HTR-8/SVneo (cell line): ENCODE data around the gene FADS3.

Source experiments
- DNase-seq: peaks from one replicate; pipeline ENCODE4 v3.0.0; 2011; ENCODE audit warnings: low spot score, mixed read lengths; ENCODE audit not compliant: insufficient read length
- FAIRE-seq: peaks from 2 replicates; lab custom pipeline; 2011; peaks lifted over from hg19 to GRCh38; lab: Jason Lieb, UNC

The FADS3 gene

DNA sequence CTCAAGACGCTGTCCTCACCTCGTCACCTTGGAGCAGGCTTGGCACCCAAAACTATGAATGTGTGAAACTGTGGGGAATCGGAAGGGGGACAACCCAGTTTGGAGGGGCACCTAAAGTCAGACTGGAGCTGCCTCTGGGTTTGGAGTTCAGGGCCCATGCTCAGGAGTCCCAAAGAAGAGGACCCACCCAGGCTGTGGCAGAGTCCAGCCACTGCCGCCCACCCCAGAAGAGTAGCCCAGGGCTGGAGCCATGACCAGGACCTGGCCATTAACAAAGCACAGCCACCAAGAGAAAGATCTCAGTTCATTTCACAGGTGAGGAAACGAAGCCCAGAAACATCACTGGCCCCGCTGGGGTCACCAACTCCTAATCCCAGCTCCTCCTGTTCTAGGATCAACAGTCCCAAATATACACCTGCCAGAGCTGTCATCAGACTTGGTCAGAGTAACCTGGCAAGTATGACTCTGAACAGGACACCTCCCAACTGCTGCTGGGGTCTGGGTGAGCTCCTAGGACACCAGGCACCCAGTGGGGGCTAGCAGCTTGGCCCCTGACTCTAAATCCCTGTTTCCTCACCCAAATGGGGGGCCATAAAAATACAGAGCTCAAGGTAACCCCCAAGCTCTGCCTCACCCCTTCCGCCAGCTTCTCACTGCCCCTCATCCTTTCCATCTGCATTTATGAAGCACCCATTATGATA is 23.3 kb upstream of the FADS3 start:
- FAIRE-seq (no peak), DNase-seq (no peak)

DNA sequence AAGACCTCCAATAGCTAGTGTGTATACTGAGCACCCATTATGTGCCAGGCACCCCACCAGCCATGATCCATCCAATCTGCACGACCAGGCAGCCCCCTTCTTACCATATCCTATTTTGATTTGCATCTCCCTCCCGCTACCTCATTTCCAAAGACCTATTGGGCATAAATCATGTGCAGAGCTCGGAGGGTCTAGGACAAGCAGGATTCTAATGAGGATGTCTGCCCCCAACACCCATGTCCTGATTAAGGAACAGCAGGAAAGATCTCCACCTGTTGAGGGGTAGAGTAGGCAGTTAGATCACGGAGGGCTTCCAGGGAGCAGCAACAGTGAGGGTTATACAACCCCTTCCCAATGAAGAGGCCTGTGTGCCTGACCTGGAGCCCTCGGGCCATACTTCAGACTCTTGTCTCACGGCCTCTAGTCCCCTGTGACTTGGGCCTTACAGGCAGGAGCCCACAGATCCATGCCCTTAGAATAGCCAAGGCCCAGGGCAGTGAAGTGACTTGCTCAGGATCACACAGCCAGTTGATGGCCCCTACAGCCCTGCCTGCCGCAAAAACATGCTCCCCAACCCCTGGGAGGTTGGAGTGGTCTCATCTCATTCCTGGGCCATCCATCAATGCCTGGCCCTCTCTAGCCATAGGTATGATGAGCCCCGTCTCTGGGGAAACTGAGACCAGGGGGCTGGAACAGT is 22.5 kb upstream of the FADS3 start:
- DNase-seq, result no peak
- FAIRE-seq, result no peak

DNA sequence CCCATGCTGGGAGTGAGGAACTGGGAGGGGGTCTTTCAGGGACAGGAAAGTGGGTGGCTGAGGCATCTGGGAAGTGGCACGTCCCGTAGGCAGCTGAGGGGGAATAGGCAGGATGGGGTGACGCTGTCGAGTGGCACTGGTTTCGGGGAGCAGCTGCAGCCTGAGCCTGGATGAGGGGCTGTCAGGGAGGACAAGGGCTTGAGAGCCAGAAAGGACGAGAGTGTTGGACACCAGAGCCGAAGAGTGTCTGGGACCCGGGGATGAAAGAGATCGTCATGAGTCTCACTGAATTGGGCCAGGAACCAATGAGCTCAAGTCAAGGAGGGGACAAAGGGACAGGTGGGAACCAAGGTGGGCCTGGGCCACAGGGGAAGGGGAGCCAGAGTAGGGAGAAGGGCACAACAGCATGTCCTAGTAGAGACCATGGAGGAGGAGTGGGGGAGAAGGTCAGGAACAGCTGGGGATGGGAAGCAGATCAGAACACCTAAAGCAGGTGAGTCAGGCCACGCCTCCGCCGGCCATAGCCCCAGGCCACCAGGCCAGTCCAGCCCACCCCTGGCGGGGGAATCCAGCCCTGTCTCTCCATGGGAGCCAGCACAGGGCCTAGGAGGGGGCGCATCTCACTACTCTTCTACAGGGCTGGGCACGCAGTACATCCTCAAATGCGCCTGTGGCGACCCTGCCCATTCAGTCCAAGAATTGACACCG is 21.8 kb upstream of the FADS3 start:
- FAIRE-seq (no peak), DNase-seq (no peak)

DNA sequence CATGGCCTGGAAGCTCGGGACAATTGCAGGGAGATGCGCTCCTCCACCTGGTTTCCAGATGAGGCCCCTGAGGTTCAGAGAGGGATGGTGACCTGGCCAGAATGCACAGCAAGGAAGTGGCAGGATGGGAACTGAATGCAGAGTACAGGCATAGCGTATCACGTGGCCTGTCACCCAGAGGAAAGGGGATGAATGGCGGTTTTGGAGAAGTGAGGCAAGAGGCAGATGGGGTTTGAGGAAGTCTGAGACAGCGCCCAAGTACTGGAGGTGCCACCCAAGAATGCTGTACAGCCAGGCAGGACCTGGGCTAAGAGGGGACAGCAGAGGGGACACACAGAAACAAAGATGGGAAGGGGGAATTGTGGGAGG is 21.2 kb upstream of the FADS3 start:
- no peak for FAIRE-seq
- DNase-seq, result no peak

DNA sequence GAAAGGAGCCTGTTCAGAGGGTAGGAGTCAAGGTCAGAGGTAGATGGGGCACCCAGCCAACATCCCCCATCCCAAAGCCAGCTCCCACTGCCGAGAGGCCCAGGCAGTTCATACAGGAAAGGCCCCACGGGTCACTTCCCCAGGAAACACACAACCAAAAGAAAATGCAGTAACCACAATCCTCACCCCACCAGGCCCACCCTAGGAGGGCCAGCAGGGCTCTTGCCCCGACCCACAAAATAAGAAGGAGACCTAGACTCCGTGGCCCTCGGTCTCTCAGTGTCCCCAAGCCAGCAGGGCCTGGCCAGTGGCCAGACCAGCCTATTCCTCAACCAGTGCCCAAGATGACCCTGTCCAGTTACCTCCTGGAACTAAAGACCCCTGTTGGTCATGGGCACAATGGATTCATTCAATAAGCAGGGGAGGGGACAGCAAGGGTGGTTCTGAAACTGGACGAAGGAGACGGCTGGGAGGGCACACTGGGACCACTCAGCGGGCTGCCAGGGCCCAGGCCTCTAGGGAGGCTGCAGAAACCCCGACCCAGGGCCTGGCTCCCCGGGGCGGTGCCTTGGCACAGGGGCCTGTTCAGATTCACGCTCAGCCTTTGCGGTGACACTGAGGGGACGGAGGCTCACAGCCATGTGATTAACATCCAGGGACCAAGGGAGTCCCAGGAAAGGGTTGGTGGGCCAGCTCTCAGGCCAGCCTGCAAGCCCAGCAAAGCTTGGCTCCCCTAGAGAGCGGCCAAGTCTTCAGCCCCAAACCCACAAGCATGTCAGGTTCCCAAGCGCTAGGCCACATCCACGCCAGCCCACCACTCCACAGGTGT is 20.6 kb upstream of the FADS3 start:
- no peak for DNase-seq
- no peak for FAIRE-seq

DNA sequence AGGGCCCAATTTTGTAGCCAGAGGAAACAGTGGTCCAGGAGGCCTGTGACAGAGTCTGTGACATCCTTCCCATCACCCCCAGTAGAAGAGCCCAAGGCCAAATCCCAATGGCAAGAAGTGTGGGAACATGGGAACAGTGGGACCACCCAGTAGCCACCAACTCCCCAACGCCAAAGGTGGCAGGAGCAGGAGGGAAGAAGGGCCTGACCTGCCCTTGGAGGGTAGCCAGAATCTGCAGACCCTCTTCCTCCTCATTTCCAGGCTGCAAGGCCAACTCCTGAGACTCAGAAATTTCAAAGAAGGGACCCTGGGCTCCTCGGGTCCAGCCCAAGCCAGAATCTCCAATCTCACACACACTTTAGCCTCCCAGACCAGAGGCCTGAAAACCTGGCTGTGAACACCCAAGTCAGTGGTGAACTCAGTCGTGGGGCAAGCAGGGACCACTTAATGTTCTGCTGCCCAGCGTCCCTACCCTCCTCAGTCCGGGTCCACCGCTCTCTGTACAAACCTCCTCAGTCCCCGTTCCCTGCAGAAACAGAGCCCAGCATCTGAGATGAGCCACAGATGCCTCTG is 19.9 kb upstream of the FADS3 start:
- no peak for DNase-seq
- no peak for FAIRE-seq

DNA sequence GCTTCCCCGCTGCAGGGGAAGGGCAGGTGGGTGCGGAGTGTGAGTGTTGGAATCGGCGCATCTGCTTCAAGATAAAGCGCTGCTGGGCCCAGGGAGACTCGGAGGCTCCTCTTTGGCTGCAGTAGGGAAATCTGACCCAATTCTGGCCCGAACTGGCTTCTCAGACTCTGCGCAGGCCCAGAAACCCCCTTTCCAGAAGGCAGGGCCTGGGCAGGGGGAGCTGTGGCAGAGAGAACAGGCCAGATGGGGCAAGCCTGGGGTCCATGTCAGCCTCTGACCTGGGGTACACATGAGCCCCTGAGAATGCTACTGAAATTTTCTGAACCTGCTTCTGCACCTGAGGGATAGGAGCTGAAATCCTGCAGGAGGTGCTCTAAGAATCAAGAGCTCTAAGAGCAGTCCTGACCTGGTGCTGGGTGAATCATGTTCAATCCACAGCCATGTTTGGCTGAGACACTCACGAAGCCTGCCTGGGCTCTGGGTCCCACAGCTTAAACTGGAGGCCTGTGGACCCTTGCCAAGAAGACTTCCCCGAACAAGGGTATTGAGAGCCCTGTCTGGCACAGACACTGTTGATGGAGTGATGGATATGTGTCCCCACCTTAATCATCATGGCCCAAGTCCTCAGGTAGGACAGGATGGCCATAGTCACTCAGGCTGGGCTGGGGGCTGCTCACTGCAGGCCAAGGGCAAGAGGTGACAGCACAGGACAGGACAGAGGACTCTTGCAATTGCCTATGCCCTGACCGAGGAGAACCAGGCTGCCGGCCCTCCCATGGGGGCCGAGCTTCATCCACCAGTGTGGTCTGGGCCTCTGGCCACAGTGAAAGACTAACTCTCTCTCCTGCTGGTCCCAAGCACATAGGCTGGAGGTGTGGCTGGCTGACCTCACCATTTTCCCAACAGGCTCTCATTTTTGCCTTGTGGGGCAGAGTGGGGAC is 19.1 kb upstream of the FADS3 start:
- no peak for FAIRE-seq

DNA sequence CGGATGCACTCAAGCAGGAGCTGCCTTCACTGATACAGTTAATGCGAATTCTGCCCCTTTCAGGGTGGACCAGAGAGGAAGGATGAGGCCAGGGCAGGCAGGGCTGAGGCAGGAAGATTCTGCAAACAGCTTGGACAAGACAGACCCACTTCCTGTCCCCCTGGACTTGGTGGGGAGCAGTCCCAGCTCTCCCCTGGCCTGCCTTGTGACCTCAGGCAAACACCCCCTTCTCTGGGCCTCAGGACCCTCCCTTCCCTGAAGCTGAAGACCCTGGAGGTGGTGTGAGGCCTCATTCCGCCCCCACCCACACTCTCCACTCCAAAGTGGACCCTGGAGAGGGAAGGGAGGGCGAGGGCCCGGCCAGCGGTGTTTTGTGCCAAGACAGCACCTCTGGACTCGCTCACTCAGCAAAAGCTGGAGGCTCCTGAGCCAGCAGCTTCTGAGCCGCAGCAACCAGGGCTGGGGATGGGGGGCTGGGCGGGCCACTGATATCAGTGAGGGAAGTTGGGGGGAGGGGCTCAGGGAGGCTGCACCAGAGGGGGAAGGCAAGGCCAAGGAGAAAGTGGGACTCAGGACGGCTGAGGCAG is 17.5 kb upstream of the FADS3 start:
- FAIRE-seq (no peak), DNase-seq (no peak)

More for the DNA sequence above, 19.1 kb upstream of the FADS3 start:
- no peak for DNase-seq

DNA sequence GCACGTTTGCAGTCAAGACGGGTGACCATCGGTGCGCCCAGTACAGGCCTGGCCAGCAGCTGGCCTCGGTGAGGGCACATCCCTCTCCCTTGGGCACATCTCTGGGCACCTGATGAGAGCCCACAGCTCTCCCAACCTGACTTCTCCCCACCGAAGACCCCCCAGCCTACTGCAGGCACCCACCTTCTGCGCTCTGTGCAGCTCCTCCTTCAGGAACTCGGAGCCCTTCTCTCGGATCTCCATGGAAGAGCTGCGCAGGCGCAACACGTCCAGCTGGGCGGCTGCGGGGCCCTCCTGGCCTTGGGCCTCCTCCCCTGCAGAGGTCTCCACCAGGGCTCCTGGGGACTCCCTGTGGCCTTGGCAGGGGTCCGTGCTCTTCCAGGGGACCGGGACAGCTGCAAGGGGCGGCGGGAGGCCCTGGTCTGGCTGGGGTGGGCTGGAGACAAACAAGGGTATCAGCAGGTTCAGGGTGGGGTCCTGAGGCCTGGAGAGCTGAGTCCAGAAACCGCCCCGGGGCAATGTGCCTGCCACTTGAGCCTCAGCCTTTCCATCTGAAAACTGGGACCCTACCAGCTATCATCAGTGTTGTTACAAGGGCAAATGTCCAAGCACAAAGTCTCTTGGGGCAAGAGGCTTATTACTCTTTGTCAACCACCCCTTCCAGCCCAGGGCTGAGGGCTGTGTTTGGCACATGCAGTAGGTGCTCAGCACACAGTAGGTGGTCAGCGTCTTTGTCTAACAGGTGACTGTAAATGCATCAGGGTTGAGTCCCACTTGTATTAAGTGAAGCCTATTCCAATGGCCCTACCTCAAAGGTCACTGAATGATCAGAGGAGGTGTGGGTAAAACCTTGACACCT is 16.8 kb upstream of the FADS3 start:
- DNase-seq (no peak), FAIRE-seq (no peak)

DNA sequence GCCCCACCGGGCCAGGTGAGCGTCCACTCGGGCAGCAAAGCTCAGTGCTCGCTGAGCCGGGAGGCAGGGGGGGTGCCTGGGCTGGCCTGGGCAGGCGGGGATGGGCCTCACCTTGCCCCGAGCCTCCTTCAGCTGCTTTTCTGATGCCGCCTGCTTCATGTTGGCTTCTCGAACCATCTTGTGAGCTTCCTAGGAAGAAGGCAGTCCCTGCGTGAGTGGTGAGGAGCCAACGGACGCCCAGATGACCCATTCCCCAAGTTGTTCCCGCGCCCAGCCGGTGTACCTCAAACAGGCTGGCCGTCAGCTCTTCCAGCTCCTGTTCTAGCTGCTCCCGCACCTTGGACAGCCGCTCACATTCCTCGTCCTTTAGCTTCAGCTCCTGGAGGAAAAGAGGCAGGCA is 15.9 kb upstream of the FADS3 start:
- FAIRE-seq (no peak), DNase-seq (no peak)

DNA sequence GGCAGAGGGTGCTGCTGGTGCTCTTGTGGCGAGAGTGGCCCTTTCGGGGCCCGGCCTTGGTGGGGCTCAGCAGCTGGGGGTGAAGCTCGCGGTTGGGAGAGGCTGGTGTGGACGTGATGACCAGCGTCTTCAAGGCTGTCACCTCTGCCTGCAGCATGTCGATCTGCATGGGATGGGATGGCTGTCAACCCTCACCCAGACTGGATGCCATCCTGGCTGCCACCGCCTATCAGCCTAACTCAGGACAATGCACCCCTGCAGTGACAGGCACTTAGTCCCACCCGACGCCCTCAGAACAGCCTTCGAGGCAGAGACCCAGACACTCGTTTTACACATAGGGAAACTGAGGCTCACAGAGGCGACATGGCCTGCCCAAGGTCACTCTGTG is 15.2 kb upstream of the FADS3 start:
- FAIRE-seq, result no peak
- no peak for DNase-seq

DNA sequence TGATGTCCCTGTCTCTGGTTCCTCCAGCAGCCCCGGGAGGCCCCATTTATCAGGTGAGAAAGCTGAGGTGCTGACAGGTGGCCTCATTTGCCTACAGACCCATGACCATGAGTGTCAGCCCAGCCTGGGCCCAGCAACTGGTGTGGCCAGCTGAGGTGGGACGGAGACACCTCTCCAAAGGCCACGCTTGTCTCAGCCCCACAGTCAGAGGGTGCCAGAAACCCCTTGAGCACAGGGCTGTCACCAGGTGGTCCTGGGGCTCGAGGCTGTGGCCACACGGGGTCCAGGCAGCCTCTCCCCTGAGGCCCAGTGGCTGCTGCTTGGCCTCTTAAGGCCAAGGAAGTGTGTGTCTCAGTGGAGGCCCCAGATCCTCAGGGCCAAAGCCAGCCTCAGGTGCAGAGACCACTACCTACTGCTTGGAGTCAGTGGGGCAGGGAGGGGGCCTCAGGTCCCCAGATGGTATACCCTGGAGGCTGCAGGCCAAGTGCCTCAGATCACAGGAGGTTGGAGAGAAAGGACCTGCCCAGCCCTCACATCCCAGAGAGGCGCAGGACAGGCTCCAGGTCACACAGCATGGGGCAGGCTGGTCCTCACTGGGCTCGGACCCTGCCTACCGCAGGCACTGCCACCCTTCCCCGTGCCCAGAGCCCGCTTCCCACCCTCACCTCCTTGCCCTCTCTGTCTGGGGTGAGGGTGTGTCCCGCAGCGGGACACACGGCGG is 14.6 kb upstream of the FADS3 start:
- DNase-seq (no peak), FAIRE-seq (no peak)

DNA sequence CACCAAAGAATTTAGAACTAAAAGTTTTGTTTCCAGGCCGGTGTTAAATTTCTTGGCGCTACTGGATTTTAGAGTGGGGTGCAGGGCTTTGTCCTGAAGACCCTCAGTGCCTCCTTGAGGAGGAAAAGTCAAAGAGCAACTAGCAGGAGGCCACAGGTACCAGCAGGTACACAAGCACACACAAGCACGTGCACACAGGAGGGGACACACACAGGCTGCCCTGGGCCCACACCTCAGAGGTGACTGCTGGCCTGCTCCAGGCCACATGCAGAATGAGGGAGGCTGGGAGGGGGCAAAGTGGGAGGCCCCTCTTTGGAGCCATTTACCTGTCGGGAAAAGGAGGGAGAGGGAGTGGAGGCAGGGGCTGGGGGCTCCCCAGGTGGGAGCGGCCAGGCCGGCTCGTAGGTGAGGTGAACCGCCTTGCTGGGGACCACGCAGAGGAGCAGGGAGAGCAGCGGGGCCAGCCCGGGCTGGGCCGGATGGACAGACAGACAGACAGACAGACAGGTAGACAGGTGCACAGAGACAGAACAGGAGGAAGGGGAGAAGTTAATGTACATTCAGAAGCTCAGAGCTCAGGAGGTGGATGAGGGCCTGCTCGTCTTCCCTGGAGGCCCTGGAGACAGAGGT is 13.8 kb upstream of the FADS3 start:
- no peak for FAIRE-seq
- no peak for DNase-seq

DNA sequence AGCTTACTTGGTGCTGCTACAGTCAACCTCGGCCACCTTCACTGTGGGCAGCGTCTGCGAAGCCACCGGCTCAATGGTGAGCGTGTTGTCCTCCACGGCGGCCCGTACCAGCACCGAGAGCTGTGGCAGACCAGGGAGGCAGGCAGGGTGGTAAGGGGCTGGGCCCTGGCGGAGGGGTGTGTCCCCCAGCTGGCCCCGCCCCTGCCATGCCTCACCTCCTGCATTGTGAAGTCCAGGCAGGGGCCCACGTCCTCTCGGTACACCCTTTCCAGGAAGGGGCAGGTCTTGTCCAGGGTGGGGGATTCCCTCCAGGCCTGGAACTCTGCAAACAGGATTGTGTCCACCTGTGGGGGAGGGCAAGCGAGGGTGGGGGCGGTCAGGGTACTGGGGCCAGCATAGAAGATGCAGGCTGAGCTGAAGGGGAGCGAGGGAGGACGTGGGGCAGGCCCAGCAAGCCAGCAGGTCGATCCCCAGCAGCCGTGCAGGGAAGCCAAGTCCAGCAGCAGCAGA is 13.2 kb upstream of the FADS3 start:
- DNase-seq, result no peak
- FAIRE-seq, result no peak

DNA sequence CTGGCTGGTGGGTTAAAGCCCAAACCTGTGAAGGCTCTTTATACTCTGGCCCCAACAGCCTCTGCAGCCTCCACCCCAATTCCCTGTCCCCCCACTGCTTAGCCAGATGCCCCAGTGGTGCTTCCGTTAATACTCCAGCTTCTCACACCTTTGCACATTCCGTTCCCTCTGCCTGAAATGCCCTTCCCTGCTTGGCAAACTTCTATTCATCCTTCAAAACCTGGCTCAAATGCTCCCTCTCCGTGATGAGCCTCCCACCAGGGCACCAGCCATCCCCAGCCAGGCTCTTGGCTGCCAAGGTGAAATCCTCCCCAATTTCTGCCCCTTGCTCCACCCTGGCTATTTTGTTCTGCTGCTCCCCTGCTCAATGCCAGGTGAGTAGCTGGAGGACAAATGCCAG is 12.5 kb upstream of the FADS3 start:
- FAIRE-seq, result no peak

DNA sequence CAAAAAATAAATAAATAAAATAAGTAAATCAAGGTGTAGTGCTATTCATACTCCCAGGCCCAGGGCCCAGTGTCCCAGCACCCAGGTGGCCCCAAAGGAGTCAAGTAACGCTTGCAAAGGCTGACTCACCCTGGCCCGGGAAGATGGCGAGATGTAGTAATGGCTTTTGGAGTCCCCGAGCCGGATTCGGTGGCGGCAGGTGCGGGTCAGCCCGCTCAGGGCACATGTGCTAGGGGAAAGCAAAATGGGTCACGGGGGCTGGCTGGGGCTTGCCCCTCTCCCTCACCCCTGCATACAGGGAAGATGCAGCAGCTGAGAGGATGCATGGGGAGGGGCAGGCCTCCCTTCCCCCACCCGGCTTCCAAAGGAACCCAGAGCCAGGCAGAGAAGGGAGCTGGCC is 11.0 kb upstream of the FADS3 start:
- FAIRE-seq (no peak), DNase-seq (no peak)

More for the DNA sequence above, 12.5 kb upstream of the FADS3 start:
- no peak for DNase-seq

DNA sequence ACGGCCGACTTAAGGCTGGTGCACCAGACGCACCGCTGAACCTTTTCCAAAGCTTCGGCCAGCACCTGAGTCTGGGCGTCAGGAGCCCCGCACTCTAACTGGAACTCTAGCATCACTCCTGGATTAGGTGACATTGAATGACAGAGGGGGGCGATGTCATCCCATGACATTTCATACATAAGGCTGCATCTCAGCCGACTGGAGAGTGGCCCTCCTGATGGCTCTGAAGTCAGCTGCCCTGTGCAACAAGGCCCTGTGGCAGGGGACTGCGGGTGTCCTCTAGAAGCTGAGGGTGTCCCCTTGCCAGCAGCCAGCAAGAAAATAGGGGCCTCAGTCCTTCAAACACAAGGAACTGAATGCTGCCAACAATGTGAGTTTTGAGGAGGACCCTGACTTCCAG is 10.1 kb upstream of the FADS3 start:
- FAIRE-seq, result no peak
- no peak for DNase-seq
